ENCODE results near the gene AOC2. TPM values are rescaled to one million over a fixed set of nuclear protein-coding genes. Genes with fewer than 3 reads are reported as not detected.

AOC2 gene
- total RNA-seq, 1 experiment from 2014 or later = 7.1 TPM

DNA sequence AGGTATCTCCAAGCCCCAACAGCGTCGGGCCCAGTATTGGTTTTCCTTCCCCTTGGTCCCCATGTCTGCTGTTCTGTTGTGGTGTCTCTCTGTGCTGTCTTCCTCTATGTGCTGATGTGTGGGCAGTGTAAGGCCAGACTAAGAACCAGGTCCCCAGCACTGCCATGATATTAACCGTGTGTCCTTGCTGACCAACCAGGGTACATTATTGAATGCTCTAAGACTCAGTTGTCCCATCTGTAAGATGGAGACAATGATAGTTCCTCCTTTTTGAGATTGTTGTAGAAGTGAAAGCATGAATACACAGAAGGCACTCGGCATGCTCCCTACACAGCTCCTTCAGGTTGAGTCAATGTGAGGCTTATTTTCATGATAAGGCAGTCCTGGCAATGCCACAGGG is 27.3 kb downstream of the AOC2 start:
- no peaks in the 10 kb centered on the region for H3K27me3 ChIP-seq (ENCODE audit: insufficient read depth, low read length)
- WGBS (ENCODE audit: extremely low coverage, insufficient read length, low lambda C conversion rate) = no CpG with 5 or more reads among the region's 4 CpGs
- no peaks in the 10 kb centered on the region for H3K4me1 ChIP-seq (ENCODE audit: insufficient read depth, low read length)
- H3K9me3 ChIP-seq (ENCODE audit: control insufficient read depth, low read depth, low read length) = no peaks in the 10 kb centered on the region
- H3K18ac ChIP-seq (ENCODE audit: insufficient read length, low read depth, low read length) = no peak overlapping the region
- H3K4me2 ChIP-seq (ENCODE audit: insufficient read depth, insufficient read length, low read length) = no peak overlapping the region
- H2BK120ac ChIP-seq (ENCODE audit: low read depth, low read length, poor library complexity, severe bottlenecking) = no peak overlapping the region
- no peak overlapping the region for H3K56ac ChIP-seq (ENCODE audit: insufficient read length, low read depth, low read length)
- peaks cover 19% of the 10 kb centered on the region for H3K27me3 Mint-ChIP-seq (ENCODE audit: low read depth)
- H3K4me1 Mint-ChIP-seq = peaks cover 6 to 7% of the 10 kb centered on the region in 2 experiments
- H3K14ac ChIP-seq (ENCODE audit: insufficient read depth, low read length) = no peak overlapping the region
- no peaks in the 10 kb centered on the region for H3K23me2 ChIP-seq (ENCODE audit: insufficient read length, low read depth, low read length, poor library complexity, severe bottlenecking)
- TF ChIP-seq, protein P1, sequence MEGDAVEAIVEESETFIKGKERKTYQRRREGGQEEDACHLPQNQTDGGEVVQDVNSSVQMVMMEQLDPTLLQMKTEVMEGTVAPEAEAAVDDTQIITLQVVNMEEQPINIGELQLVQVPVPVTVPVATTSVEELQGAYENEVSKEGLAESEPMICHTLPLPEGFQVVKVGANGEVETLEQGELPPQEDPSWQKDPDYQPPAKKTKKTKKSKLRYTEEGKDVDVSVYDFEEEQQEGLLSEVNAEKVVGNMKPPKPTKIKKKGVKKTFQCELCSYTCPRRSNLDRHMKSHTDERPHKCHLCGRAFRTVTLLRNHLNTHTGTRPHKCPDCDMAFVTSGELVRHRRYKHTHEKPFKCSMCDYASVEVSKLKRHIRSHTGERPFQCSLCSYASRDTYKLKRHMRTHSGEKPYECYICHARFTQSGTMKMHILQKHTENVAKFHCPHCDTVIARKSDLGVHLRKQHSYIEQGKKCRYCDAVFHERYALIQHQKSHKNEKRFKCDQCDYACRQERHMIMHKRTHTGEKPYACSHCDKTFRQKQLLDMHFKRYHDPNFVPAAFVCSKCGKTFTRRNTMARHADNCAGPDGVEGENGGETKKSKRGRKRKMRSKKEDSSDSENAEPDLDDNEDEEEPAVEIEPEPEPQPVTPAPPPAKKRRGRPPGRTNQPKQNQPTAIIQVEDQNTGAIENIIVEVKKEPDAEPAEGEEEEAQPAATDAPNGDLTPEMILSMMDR (conservative IDR thresholded peaks at IDR 0.05) = no peak
- peaks cover 21% of the 10 kb centered on the region in 2 experiments for H3K9me3 Mint-ChIP-seq
- no peak overlapping the region for H3K4me3 Mint-ChIP-seq
- no peaks in the 10 kb centered on the region for H3K79me2 ChIP-seq (ENCODE audit: insufficient read depth, low read length)
- no peak overlapping the region for H3K9ac ChIP-seq (ENCODE audit: extremely low read depth, insufficient read length, low read length)
- no peak overlapping the region for H3K27ac Mint-ChIP-seq
- no peak overlapping the region for H2BK12ac ChIP-seq (ENCODE audit: insufficient read length, low read depth, low read length)
- H2BK15ac ChIP-seq (ENCODE audit: low read depth, low read length) = no peak overlapping the region
- no peak overlapping the region for H3T11ph ChIP-seq (ENCODE audit: low read length)
- DNase-seq = no peak
- peaks cover 0 to 9% (median 7%) of the 10 kb centered on the region in 3 experiments; a peak in 6 of 7 replicates for H3K36me3 Mint-ChIP-seq (ENCODE audit: insufficient read depth in 1 of 3, low read depth in 3 of 3)
- no peak overlapping the region for H4K5ac ChIP-seq (ENCODE audit: insufficient read length, low read depth, low read length)
- no peaks in the 10 kb centered on the region for H3K79me1 ChIP-seq (ENCODE audit: insufficient read depth, low read depth, low read length, poor library complexity, severe bottlenecking)
- no peak overlapping the region for H3K4ac ChIP-seq (ENCODE audit: low read depth, low read length)
- no peaks in the 10 kb centered on the region for H4K20me1 ChIP-seq (ENCODE audit: control insufficient read depth, insufficient read depth, insufficient read length)
- no peak overlapping the region for H4K8ac ChIP-seq (replicated peaks; ENCODE audit: insufficient read length, low read depth, low read length)
- no peak overlapping the region for H2BK20ac ChIP-seq (ENCODE audit: low read depth, low read length, poor library complexity, severe bottlenecking)
- no peak overlapping the region for H2AFZ ChIP-seq (ENCODE audit: low read length)
- H2BK5ac ChIP-seq (ENCODE audit: insufficient read length, low read length) = no peak overlapping the region
- no peak overlapping the region for H4K91ac ChIP-seq (ENCODE audit: insufficient read length, low read depth, low read length)
- H3K23ac ChIP-seq (ENCODE audit: insufficient read length, low read depth, low read length) = no peak overlapping the region
- H3K27ac ChIP-seq (ENCODE audit: insufficient read length, low read depth, low read length) = no peak overlapping the region
- H2AK5ac ChIP-seq (ENCODE audit: insufficient read length, low read length) = no peak overlapping the region

Measured in H9 (cell line).